ENCODE measurements around the gene ERC1.

DNA sequence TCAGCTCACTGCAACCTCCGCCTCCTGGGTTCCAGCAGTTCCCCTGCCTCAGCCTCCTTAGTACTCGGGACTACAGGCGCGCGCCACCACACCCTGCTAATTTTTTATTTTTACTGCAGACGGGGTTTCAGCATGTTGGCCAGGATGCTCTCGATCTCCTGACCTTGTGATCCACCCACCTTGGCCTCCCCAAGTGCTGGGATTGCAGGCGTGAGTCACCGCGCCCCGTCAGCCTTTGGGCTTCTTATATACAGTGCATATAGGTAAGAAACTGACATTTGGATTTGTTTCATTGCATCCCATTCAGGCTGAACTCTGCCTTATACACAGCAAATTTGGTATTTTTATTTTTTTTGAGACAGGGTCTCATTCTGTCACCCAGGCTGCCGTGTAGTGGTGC lies 176.8 kb downstream of the ERC1 start:
- no peak for TF ChIP-seq POLR2A (IDR thresholded peaks at IDR 0.05)
- TF ChIP-seq, protein P1, sequence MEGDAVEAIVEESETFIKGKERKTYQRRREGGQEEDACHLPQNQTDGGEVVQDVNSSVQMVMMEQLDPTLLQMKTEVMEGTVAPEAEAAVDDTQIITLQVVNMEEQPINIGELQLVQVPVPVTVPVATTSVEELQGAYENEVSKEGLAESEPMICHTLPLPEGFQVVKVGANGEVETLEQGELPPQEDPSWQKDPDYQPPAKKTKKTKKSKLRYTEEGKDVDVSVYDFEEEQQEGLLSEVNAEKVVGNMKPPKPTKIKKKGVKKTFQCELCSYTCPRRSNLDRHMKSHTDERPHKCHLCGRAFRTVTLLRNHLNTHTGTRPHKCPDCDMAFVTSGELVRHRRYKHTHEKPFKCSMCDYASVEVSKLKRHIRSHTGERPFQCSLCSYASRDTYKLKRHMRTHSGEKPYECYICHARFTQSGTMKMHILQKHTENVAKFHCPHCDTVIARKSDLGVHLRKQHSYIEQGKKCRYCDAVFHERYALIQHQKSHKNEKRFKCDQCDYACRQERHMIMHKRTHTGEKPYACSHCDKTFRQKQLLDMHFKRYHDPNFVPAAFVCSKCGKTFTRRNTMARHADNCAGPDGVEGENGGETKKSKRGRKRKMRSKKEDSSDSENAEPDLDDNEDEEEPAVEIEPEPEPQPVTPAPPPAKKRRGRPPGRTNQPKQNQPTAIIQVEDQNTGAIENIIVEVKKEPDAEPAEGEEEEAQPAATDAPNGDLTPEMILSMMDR (IDR thresholded peaks at IDR 0.05), result no peak
